Umbilical cord (tissue), 2 donors: ENCODE results near the gene EGF. TPM values are rescaled to one million over a fixed set of nuclear protein-coding genes. Genes with fewer than 3 reads are reported as not detected.

Experiments
- DNase-seq: peaks from one replicate; pipeline ENCODE4 v3.0.0-alpha.2; 2015; ENCODE audit warnings: low spot score
- total RNA-seq: library from RNA; depleted of rRNA; stranded (reverse); fragments of >200 nt; gene quantifications from one replicate; pipeline ENCODE4 v1.2.3, GENCODE V29; 2014; ENCODE audit warnings: low replicate concordance; ENCODE audit not compliant: insufficient read depth

Gene EGF
- total RNA-seq, 1 donor from 2014 or later, result 8.4 TPM

DNA sequence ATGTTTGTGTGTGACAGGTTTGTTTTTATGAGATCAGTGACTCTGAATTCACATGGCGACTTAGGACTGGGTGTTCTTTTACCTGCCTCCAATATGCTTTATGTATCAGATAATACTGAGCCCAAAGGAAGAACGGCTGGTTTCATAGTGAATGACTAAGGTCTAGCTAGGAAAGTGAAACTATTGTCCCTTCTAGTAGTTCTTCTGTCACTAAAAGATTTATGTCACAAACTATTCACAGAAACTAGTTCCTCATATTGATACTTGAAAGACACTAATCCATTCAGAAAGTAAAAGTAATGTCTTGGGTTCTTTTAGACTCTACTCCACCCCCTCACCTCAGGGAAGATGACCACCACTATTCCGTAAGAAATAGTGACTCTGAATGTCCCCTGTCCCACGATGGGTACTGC, 81.7 kb downstream of the EGF start:
- no peak for DNase-seq

DNA sequence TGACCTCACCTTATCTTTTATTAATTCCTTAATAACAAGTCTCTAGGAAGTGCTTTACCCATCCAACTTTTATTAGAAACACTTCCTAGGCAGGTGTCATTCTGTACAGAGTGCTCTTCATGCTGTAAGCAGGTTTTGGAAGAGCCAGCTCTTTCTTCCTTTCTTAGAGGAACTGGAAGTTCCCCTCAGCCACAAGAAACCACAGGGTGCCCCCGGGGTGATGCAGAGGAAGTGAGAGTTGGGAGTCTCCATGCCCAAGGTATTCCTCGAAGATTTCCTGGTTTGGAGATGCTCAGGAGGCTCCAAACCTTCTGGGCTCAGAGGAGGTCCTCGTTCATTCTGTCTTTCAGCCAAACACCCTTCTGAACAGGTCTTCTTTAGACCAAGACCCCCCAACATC, 83.8 kb downstream of the EGF start:
- no peak for DNase-seq

DNA sequence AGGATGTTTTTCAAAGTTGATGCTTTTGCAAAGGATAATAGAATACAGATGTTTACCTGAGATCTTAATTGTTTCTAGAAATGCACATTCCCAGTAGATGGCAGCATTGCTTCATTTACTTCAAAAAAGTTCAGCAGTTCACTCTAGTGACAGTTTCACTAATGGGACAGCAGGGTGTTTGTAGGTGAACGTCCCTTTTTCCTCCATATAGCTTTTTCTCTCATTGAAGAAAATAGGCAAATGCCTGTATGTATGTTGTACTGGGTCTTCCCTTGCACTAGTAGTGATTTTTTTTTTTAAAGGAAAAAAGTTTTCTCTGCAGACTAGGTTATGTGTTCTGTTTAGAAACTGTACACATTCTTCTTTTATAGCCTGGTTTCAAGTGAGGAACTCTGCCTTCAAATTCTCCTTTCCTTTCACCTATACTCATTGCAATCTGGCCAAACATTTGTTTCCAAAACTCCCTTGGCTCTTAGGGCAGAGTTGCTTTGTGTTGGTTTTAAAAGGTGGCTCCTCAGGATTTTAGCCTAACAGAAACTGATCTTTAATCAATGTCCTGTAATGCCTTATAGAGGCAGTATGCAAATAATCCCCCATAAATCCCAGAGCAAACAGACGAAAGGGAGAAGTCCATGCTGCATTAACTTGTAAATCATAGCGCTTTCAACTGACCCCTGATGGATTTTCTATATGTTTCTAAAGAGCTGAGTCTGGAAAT, 86.3 kb downstream of the EGF start:
- peak; percentile 80 for DNase-seq

DNA sequence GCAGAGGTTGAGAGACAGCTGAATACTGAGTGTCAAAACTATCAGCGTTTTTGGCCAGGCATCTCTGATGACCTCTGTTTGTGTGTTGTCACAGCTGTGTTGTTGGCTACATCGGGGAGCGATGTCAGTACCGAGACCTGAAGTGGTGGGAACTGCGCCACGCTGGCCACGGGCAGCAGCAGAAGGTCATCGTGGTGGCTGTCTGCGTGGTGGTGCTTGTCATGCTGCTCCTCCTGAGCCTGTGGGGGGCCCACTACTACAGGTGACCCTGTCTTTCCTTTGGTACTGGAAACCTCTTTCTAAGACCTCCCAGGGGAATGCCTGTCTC, 86.9 kb downstream of the EGF start:
- no peak for DNase-seq

DNA sequence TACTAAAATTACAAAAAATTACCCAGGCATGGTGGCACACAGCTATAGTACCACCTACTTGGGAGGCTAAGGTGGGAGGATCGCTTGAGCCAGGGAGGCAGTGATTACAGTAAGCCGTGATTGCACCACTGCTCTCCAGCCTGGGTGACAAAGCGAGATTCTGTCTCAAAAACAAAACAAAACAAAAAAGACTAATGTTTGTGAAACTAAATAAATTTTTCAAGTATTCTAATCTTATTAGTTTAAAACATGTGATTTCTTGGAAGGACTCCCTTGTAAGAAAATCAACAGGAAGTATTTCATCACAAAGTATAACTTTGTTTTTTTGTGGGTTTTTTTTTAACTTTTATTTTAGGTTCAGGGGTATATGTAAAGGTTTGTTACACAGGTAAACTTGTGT, 89.6 kb downstream of the EGF start:
- no peak for DNase-seq

DNA sequence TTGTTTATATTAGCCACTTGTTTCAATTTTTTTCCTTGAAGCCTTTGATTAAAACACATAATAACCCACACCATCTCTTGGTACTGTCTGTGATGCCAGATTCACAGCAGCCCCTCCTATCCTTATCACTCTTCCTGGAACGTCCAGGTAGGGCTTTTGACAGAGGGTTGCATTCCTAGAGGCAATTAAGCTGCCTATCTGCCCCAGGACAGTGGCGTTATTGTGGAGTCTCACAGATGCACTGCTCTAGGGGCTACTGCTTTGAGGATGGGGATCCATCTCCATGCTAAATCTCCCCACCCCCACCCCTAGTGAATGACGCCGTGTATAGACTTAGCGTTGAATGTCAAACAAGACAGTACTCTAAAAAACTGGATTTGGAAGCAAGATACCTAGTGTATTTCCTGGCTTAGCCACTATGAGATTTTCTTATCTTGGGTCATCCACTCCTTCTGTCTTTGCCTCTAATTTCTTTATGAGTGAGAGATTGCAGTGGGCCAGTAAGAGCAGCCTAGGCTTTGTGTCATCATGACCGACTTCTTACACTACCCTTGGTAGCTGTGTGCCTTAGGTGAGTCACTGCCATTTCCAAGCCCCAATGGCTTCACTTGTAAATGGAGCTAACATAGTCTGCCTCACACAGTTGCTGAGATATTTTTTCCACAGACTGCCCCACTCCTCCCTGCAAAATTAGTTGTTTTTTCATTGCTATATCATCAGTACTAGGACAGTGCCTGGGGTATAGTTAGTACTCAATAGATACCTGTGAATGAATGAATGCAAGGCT, 90.9 kb downstream of the EGF start:
- no peak for DNase-seq

DNA sequence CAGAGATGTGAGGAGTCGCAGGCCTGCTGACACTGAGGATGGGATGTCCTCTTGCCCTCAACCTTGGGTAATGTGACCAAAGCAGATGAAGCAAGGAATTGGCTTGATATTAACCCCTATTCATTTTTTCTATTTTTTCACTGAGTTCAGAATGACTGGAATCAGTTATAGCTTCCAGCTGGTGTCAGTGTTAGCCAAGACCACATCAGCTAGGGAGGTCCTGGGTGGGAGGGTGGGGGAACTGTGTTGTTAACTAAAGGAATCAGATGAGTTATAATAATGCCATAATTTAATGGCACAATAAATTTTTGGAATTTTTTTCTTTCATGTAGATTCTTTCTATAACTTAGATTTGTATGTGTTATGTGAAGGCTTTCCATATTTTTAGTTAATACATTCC, 91.9 kb downstream of the EGF start:
- DNase-seq, result no peak

DNA sequence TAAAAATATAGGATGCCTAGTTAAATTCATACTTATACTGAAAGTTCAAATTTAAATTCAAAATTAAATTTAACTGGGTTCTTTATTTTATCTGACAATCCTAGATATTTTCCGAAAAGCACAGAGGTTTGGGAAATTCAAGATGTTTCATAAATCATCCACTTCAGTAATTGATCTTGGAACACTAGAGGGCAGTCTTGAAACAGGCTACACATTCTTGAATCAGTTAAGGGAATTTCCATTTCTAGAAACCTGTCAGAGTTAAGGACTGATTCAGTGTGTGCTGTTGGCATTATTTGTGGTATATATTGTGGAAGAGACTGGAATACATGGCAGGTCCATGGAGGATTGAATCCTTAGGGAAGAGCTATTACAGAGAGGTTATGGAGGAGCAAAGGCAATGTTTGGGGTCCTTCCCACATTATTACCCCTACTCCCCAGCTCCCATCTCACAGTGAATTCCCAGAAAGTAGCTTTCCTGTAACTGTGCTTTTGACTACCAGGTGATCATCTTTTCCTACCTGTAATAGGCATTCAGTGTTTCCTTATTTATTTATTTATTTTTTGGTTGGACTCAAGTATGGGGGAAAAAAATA, 92.9 kb downstream of the EGF start:
- peak; percentile 79 for DNase-seq

DNA sequence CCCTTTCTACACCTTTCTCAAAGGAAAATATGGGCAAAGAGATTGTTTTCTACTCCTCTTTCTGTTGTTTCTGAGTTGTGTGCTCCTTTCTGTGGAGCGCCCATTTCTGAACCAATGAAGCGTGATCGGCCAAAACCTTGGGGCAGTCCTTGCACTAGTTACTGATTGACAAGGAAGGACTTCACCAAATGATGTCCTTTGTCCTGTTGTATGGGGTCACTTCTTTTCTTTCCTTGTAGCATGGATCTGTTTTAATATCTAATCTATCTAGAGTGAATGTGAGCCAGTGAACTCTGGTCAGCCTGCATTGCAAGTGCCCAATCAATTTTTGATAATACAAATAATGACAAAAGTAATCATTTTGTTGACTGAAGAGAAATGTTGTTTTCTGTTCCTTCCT, 94.5 kb downstream of the EGF start:
- no peak for DNase-seq

DNA sequence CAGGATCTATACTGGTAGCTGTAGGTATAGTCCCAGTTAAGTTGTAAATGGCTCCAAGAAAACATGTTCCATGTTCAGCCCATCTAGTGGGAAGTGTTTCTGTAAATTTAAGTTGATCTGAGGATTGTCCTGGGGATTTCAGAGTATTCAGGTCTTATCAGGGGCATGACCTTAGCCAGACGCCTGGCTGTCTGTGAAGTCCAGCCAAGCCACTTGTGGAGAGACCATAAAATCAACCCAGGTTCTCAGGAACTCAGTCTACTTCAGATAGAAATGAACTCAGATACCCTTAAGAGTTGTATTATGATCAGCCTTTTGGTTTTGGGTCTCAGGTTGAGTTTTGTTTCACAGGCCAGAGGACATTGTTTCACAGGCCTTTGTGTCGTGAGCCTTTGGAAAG, 95.9 kb downstream of the EGF start:
- DNase-seq, result no peak

DNA sequence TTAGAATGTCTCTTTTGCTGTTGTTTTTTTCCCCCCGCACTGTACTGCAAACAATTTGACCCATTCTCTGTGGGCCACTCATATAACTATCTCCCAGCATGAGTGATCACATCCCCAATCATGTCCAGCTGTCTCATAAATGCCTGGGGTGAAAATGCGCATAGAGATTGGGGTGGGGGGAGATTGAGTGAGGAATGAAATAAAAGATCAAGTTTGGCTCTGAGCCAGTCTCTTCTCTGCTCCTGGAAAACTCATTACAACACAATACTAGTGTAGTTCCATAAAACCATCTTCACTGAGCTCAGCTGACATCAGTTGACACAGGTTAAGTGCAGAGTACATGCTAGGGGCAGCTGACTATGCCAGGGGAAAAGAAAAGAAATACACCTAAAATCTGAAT, 96.9 kb downstream of the EGF start:
- DNase-seq, result no peak

DNA sequence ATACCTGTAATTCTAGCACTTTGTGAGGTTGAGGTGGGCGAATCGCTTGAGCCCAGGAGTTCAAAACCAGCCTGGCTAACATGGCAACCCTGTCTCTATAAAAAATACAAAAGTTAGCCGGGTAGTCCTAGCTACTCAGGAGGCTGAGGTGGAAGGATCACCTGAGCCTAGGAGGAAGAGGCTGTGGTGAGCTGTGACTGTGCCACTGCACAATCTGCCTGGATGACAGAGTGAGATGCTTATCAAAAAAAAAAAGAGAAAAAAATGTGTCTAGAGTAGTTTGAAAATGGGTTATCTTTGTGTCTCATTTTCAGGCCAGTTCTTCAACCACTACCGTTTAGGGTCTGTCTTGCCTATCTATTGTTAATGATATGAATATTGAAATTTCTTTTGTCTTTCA, 98.1 kb downstream of the EGF start:
- no peak for DNase-seq

DNA sequence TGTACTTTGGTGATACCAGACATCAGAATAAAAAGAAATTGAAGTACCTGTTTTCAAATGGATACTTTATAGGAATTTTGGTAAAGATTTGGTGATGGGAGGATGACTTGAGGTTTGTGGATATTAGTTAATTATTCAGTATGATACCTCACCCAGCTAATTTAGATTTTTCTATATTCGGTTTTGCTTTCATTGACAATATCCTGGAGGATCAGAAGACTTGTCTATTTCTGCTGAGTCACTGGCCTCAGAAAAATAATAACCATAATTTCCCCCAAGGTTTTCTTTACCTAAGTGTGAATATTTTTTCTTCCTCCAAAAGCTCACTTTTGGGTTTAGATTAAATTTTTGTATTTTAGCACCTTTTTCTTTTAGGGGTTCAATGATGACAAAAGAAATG, 100.2 kb downstream of the EGF start:
- no peak for DNase-seq

DNA sequence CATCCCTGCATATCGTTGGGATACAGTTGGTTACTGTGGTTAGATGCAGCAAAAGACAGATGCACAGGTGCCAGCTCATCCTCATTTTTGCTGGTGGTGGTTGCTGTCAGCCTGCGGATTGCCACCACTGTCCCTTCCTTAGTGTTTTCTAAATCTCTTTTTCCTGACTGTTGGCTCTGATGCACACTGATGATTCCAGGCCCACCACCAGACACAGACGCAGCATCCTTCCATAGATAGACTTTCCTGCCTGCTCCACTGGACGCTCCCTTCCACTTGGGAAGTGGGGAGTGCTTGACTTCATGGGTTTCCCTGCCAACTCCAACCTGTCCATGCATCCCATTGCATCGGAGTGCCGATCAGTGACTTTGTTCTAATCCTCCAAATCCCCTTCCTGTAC, 101.5 kb downstream of the EGF start:
- no peak for DNase-seq

DNA sequence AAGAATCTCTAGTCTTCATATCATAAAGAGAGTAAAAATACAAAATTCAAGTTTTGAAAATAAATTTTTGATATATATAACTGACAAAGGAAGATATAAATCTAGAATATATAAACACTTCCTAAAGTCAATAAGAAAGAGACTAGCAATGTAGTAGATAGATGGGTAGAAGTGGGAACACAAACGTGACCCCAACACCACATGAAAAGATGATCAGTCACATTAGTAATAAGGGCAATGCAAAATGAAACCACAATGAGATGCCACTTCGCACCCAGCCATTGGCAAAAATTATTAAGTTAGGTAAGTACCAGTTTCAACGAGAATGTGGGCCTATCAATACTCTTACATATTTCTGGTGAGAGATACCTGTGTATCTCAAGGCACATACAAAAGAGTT, 106.5 kb downstream of the EGF start:
- no peak for DNase-seq

DNA sequence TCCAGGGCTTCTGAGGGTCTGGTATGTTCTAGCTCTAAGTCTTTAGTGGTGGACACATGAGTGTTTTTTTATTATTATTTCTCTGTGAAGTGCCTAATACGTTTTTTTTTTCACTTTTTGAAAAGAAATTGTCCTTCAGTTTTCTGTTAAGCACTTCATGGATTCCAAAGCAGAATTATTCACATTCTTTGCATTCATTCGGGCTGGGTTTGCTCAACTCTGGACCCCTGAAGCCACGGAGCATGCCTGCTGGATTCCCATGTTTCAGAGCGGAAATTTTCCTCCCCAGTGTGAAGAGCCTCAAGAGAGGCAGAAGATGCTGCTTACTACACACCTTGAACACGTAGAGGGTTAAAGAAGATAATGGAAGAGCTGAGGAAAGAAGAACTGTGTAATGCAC, 107.5 kb downstream of the EGF start:
- DNase-seq, result peak; percentile 43

DNA sequence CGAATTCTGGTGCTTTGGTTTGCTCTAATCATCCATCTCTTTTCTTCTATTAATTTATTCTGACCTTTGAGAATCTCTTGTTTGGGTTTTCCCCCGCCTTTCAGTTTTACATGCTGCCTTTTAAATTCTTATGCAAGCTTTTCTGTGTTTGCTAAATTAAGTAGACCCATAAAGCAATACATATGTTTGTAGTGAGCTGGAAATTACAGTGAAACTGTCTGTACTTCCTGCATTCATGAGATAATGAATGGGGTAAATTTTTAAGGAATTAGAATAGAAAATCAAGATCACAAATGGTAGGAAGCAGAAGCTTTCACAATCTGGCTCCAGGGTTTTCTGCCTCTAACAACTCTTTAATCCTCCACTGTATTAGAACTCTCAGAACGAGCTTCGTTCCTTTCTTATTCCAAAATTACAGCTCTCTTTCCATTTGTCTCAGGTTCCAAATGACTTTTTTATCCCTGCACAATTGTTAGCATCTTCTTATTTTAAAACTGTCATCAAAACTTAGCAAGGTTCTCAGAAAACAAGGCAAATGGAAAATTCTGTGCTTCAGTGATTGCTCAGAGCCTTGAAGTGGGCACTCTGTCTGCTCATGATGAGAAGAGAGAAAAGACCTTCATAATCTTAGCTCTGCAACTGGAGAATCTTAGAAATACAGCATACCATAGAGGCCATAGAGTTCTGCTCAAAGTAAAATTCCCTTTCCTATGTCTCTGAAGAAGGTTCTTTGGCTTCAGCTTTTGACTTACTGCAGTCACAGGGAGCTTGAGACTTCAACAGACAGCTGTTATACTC, 108.2 kb downstream of the EGF start:
- DNase-seq, result peak; percentile 57

DNA sequence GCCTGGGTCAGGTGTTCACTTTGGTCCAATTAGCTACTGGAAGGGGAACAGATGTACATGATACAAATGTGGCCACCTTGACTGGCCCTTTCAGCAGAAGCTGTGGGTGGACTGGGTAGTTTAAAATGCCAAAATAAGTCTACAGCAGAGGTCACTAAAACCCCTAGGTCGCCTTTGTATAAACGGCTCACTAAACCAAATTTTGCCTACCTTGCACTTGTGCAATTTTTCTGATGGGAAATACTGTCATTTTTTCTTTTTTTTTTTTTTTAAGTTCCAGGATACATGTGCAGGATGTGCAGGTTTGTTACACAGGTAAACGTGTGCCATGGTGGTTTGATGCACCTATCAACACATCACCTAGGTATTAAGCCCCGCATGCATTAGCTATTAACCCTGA, 109.8 kb downstream of the EGF start:
- DNase-seq, result no peak

DNA sequence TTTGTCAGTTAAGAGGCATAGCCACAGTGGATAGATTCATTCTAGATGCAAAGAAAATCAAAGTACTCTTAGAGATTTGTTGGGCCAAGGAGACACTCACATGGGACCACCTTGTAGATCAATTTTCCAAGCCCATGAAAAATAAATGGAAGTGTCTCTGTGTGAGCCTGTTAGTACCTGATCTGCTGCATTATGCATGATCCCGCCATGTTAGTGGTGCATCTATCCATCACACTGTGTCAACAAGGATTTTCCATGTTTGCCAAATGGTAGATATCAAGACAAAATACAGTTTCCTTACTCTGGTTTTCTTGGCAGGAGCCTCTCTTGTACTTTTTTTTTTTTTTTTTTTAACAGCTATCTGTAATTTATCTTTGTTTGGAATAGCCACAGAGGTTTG, 112.4 kb downstream of the EGF start:
- no peak for DNase-seq

DNA sequence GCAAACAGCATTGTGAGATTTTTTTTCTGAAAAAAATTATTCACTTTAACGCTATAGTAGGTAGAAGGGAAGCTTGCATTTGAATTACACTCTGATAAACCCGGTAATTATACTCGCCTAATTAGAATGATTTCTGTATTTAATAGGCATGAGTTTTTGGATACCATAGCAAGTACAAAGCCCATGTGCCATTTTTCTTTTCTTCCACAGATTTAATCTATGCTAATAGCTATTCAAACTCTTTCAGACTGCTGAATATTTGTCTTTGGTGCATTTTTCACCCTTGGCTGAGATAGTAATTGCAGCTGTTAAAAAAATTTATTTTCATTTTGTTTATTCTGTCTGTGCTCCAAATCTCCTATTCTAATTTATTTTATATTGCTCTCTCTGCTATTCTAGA, 113.0 kb downstream of the EGF start:
- DNase-seq, result no peak

DNA sequence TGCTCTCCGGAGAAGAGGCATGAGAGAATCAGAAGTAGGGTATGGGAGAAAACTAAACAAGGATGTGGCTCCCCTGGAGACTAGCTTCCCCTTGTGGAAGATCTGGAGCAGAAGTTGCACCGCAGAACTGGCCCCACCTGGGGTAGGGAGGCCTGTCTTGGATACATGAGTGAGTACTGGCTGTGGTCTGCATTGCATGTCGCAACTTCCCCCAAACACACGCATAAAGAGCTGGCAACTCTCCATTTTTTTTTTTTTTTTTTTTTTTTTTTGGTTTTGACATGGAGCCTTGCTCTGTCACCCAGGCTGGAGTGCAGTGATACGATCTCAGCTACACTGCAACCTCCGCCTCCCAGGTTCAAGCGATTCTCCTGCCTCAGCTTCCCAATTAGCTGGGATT, 119.9 kb downstream of the EGF start:
- no peak for DNase-seq

DNA sequence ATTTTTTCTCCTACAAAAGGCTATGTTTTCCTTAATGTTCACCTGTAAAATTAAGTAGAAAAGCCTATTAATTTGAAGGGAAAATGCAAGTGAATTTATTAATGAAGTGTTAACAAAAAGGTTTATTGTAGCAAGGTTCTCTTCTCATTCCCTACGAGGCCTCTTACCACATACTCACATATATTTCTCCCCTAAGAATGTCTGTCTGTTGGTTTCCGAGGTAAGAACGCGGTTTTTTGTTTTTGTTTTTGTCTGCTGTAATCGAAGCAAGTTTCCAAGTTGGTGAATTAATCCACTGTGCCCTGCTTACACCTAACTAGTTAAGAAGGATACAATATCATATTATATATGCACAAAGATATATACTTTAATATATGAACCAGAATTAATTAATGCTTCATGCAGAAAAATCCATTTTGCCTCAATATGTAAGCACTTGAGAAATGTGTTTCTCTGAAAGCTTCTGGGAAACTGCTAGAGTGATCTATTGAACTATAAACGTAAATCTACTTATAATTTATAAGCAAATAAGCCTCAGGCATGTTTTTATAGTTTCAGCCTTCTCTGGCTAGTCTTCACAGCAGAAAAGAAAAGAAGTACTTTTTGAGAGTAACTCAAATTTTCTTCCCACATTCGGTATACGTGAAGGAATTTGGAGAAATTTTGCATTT, 120.8 kb downstream of the EGF start:
- DNase-seq, result peak; percentile 8
